Gastroesophageal sphincter (tissue), 4 donors: ENCODE data around the gene FASN. TPM values are rescaled to one million over a fixed set of nuclear protein-coding genes. Genes with fewer than 3 reads are reported as not detected.

Source experiments
- ATAC-seq: fragments of 150-250 bp; one replicate; pipeline ENCODE4 v1.9.1; 2016; ENCODE audit warnings: mild to moderate bottlenecking, moderate library complexity
- H3K27ac ChIP-seq, 4 donors: fragments of 200-600 bp; sonication (generic) in 3 of 4; 1 replicate in 3 of 4; 2 replicates in 1 of 4; pipeline ENCODE4 v1.5.1; 2016 to 2019
- H3K27me3 ChIP-seq: fragments of 200-600 bp; sonication (generic); one replicate; pipeline ENCODE4 v1.5.1; 2019
- H3K36me3 ChIP-seq, 2 donors: fragments of 200-600 bp; sonication (generic); one replicate each; pipeline ENCODE4 v1.5.1; 2019; ENCODE audit warnings: control low read depth in 1 of 2
- H3K4me1 ChIP-seq, 3 donors: fragments of 200-600 bp; sonication (generic); 1 replicate in 2 of 3; 2 replicates in 1 of 3; pipeline ENCODE4 v1.5.1; 2016 to 2019; ENCODE audit warnings: control low read depth in 2 of 3
- H3K4me3 ChIP-seq, 2 donors: fragments of 200-600 bp; sonication (generic); one replicate each; pipeline ENCODE4 v1.5.1; 2019; ENCODE audit warnings: mild to moderate bottlenecking in 1 of 2, moderate library complexity in 1 of 2
- H3K9me3 ChIP-seq, 3 donors: fragments of 200-600 bp; sonication (generic); one replicate each; pipeline ENCODE4 v1.5.1; 2017 to 2019; ENCODE audit warnings: control low read depth in 2 of 3
- CTCF ChIP-seq, 4 experiments: fragments of 200-600 bp in 2 of 4; fragments of 450-650 bp in 2 of 4; sonication (generic) in 1 of 4; IDR thresholded peaks; one replicate each; pipeline ENCODE4 v1.5.1; 2017 to 2019; ENCODE audit warnings: antibody characterized with exemption in 4 of 4, mild to moderate bottlenecking in 2 of 4, moderate library complexity in 2 of 4
- EP300 ChIP-seq: sonication (generic); formaldehyde crosslinking; IDR thresholded peaks from one replicate; pipeline ENCODE4 v1.6.1; 2017; ENCODE audit warnings: antibody characterized with exemption, mild to moderate bottlenecking
- POLR2A ChIP-seq, 2 donors: fragments of 450-650 bp; IDR thresholded peaks; one replicate each; pipeline ENCODE4 v1.6.1; 2017; ENCODE audit warnings: antibody characterized with exemption in 2 of 2, mild to moderate bottlenecking in 2 of 2, moderate library complexity in 1 of 2
- POLR2AphosphoS5 ChIP-seq: sonication (generic); formaldehyde crosslinking; IDR thresholded peaks from one replicate; pipeline ENCODE4 v1.6.1; 2017; ENCODE audit warnings: antibody characterized with exemption
- WGBS, 2 donors: methylation state at CpG; one replicate each; pipeline ENCODE4 v1.1.5; 2018; ENCODE audit warnings: low coverage in 1 of 2; 5-methylcytosine and 5-hydroxymethylcytosine counted together
- total RNA-seq, 4 donors: library from RNA; depleted of rRNA; stranded (reverse); fragments of >200 nt; gene quantifications; one replicate each; pipeline ENCODE4 v1.1.0, GENCODE V29; 2016

FASN gene
- total RNA-seq, 4 donors from 2014 or later = 22.6 to 52.8 (median 48.3) TPM

DNA sequence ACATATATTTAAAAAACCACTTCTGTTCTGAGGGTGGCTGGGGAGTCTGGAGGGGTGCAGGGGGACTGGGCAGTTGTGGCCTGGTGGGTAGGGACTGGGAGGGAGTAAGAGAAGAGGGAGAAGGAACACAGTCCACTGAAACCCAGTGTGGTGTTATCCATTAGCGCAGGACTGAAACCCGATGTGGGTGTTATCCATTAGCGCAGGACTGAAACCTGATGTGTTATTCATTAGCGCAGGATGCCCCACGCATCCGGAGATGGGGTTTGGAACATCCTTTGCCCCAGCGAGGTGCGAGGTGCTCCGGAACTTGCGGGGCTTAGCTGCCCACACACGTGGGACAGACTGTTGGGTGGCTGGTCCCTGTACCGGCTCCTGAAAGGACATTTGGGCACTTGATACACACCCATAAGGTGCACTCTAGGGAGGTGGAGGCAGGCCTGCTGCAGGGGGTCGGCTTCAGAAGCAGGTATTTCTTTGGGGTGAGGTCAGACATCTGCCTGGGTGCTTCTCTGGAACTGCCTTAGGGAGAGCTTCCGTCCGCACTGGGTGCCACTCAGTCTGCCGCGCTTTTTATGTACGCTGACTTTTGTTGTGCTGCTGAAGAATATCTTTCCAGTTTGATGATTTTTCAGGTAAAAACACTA is 20.3 kb upstream of the FASN start:
- 40 to 81% methylated on average over 1 to 18 of the region's 18 CpGs for WGBS, 2 donors
- Histone ChIP-seq H3K27me3 (no peaks in the 10 kb centered on the region), H3K9me3 (no peaks in the 10 kb centered on the region), H3K4me1 (peaks cover 0 to 7% (median 0%) of the 10 kb centered on the region in 3 donors), H3K4me3 (no peak overlapping the region), H3K27ac (no peak overlapping the region), H3K36me3 (peaks cover 0 to 48% of the 10 kb centered on the region in 2 donors)
- no peak for TF ChIP-seq POLR2AphosphoS5
- TF ChIP-seq CTCF (IDR thresholded peaks at IDR 0.05) = no peak
- TF ChIP-seq POLR2A (IDR thresholded peaks at IDR 0.05) = no peak
- no peak for TF ChIP-seq EP300
- ATAC-seq = no peak

DNA sequence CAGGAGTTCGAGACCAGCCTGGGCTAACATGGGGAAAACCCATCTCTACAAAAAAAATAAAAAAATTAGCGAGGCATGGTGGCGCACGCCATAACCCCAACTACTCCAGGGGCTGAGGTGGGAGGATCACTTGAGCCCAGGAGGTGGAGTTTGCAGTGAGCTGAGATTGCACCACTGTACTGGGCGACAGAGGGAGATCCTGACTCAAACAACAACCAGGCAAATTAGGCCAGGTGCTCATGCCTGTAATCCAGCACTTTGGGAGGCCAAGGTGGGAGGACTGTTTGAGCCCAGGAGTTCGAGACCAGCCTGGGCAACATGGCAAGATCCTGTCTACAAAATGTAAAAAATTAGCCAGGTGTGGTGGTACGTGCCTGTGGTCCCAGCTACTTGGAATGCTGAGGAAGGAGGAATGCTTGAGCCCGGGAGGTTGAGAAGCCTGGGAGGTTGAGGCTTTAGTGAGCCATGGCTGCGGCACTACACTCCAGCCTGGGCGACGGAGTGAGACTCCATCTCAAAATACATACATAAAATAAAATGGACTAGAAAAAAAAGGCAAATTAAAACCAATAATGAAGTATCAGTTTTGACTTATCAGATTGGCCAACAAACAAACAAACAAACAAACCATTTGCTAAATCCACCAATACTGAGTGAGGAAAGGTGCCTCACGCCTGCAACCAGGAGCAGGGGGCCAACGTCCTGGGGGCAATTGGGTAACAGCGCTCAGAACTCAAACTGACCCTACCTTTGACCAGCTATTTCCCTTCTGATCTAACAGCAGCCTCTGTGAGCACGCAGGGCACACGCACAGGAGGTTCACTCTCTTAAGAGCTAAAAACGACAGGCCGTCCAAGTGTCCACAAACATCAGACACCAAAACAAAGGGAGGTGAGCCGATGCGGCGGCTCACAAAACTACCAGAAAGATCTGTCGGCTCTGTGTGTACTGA is 19.4 kb upstream of the FASN start:
- WGBS, 2 donors = 77 to 83% methylated on average over 9 to 21 of the region's 22 CpGs
- TF ChIP-seq CTCF (IDR thresholded peaks at IDR 0.05) (no peak), EP300 (no peak), POLR2AphosphoS5 (no peak), POLR2A (IDR thresholded peaks at IDR 0.05) (no peak)
- ATAC-seq = no peak
- no peaks in the 10 kb centered on the region for H3K9me3 ChIP-seq
- H3K4me3 ChIP-seq = no peak overlapping the region
- no peak overlapping the region for H3K27ac ChIP-seq
- H3K4me1 ChIP-seq = peaks cover 0 to 7% (median 0%) of the 10 kb centered on the region in 3 donors
- peaks cover 0 to 52% of the 10 kb centered on the region in 2 donors for H3K36me3 ChIP-seq
- no peaks in the 10 kb centered on the region for H3K27me3 ChIP-seq

DNA sequence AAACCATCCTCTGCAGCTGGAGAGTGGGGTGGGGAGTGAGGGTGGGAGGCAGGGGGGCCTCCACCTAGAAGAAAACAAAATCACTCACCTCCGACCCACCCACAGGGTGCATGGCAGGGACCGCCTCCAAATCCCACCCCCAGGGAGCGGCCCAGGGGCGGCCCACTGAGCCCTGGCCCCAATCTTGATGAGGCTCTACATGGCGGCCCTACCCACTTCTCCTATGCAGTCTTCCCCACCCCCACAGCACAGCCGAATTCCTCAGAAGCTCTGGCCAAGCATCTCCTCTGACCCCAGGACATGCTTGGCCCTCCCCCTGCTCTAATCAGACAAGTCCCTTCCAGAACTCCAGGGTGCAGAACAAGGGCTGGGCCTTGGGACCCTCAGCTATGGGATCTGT is 18.2 kb upstream of the FASN start:
- Histone ChIP-seq H3K4me1 (peaks cover 0 to 7% (median 0%) of the 10 kb centered on the region in 3 donors), H3K27me3 (no peaks in the 10 kb centered on the region), H3K4me3 (no peak overlapping the region), H3K9me3 (no peaks in the 10 kb centered on the region), H3K27ac (no peak overlapping the region), H3K36me3 (peaks cover 0 to 47% of the 10 kb centered on the region in 2 donors)
- WGBS, 2 donors = 62% methylated on average over 3 of the region's 6 CpGs; no CpG with 5 or more reads in 1 of the 2 donors
- ATAC-seq = no peak
- TF ChIP-seq EP300 (no peak), CTCF (IDR thresholded peaks at IDR 0.05) (no peak), POLR2AphosphoS5 (no peak), POLR2A (IDR thresholded peaks at IDR 0.05) (no peak)

DNA sequence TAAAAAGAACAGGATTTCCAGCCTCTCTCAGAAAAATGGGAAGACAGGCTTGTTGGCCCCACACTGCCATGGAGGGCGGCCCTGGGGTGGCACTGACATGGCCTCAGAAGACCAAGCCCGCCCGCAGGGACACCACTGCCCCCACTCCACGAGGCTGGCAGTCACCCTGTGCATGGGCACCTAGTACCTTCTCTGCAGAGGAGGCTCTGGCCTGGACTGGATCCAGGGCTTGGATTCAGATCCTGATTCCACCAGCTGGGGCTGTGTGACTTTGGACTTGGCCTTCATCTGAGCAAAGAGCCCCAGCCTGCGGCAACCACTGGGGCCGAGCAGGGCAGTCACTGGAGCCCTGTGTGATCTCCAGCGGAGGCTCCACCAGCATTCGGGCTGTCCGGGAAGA is 16.8 kb upstream of the FASN start:
- no peak for TF ChIP-seq CTCF (IDR thresholded peaks at IDR 0.05)
- no peak for TF ChIP-seq EP300
- TF ChIP-seq POLR2A (IDR thresholded peaks at IDR 0.05) = no peak
- TF ChIP-seq POLR2AphosphoS5 = no peak
- no peak overlapping the region for H3K27ac ChIP-seq
- ATAC-seq = no peak
- peaks cover 0 to 7% (median 0%) of the 10 kb centered on the region in 3 donors for H3K4me1 ChIP-seq
- no peak overlapping the region for H3K4me3 ChIP-seq
- WGBS, 2 donors = 100% methylated on average over 1 to 3 of the region's 9 CpGs
- H3K36me3 ChIP-seq = peaks cover 0 to 45% of the 10 kb centered on the region in 2 donors
- H3K9me3 ChIP-seq = no peaks in the 10 kb centered on the region
- H3K27me3 ChIP-seq = no peaks in the 10 kb centered on the region
